ENCODE results near the gene FOSL1. TPM values are rescaled to one million over a fixed set of nuclear protein-coding genes. Genes with fewer than 3 reads are reported as not detected.

FOSL1 gene
- total and polyA plus RNA-seq, 2 of the 13 experiments (the other 11 are each of a cell fraction or from before 2014, with no cell fraction given) = 4.0 to 4.1 TPM

DNA sequence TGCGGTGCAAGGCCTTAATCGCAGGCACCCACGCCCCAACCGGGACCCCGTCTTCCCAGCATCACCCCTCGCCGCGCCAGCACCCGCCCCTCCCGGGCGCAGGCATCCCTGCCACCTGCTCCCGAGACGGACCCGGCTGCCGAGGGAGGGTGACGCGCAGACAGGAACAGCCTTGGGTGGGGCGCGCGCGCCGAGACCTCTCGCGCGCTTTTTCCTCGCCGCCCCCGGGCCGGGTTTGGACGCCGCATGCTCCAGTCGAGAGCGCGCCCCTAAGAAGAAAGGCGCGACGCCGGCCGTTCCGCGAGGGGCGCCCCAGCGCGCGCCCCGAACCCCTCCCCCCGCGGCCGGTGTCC is 42.7 kb downstream of the FOSL1 start (continued):
- no peak for TF ChIP-seq SALL1 (CRISPR knock-in tag; IDR thresholded peaks at IDR 0.05)
- TF ChIP-seq ZNF615 (CRISPR knock-in tag; IDR thresholded peaks at IDR 0.05; ENCODE audit: borderline replicate concordance) = no peak
- TF ChIP-seq, protein P1, sequence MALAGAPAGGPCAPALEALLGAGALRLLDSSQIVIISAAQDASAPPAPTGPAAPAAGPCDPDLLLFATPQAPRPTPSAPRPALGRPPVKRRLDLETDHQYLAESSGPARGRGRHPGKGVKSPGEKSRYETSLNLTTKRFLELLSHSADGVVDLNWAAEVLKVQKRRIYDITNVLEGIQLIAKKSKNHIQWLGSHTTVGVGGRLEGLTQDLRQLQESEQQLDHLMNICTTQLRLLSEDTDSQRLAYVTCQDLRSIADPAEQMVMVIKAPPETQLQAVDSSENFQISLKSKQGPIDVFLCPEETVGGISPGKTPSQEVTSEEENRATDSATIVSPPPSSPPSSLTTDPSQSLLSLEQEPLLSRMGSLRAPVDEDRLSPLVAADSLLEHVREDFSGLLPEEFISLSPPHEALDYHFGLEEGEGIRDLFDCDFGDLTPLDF (CRISPR knock-in tag; IDR thresholded peaks at IDR 0.05) = no peak
- no peak for TF ChIP-seq KDM4B (CRISPR knock-in tag; IDR thresholded peaks at IDR 0.05)
- no peak for TF ChIP-seq RBAK (CRISPR knock-in tag; IDR thresholded peaks at IDR 0.05)
- no peak for TF ChIP-seq NFIC (IDR thresholded peaks at IDR 0.05; ENCODE audit: low read length)
- no peak for TF ChIP-seq MZF1 (CRISPR knock-in tag; IDR thresholded peaks at IDR 0.05; ENCODE audit: borderline replicate concordance)
- no peak for TF ChIP-seq ISX (CRISPR knock-in tag; conservative IDR thresholded peaks at IDR 0.05)
- no peak for TF ChIP-seq ZNF619 (CRISPR knock-in tag; IDR thresholded peaks at IDR 0.05)
- TF ChIP-seq ZNF816 (CRISPR knock-in tag; IDR thresholded peaks at IDR 0.05; ENCODE audit: borderline replicate concordance) = peak; percentile 46
- TF ChIP-seq, protein P2, sequence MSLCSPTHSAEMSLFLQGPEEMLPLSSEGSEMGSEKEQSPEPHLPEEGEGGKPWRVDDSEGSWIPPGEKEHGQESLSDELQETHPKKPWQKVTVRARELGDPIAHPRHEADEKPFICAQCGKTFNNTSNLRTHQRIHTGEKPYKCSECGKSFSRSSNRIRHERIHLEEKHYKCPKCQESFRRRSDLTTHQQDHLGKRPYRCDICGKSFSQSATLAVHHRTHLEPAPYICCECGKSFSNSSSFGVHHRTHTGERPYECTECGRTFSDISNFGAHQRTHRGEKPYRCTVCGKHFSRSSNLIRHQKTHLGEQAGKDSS (CRISPR knock-in tag; IDR thresholded peaks at IDR 0.05; ENCODE audit: borderline replicate concordance, low read depth) = no peak
- no peak for TF ChIP-seq FOXM1 (CRISPR knock-in tag; IDR thresholded peaks at IDR 0.05)
- no peak for TF ChIP-seq GABPA (IDR thresholded peaks at IDR 0.05; ENCODE audit: low read depth, low read length)
- no peak for TF ChIP-seq GABPA (CRISPR knock-in tag; IDR thresholded peaks at IDR 0.05; ENCODE audit: low read depth)
- TF ChIP-seq ATRX (CRISPR knock-in tag; IDR thresholded peaks at IDR 0.05; ENCODE audit: borderline replicate concordance) = no peak
- no peak for TF ChIP-seq RFX1 (IDR thresholded peaks at IDR 0.05)
- TF ChIP-seq, protein P3, sequence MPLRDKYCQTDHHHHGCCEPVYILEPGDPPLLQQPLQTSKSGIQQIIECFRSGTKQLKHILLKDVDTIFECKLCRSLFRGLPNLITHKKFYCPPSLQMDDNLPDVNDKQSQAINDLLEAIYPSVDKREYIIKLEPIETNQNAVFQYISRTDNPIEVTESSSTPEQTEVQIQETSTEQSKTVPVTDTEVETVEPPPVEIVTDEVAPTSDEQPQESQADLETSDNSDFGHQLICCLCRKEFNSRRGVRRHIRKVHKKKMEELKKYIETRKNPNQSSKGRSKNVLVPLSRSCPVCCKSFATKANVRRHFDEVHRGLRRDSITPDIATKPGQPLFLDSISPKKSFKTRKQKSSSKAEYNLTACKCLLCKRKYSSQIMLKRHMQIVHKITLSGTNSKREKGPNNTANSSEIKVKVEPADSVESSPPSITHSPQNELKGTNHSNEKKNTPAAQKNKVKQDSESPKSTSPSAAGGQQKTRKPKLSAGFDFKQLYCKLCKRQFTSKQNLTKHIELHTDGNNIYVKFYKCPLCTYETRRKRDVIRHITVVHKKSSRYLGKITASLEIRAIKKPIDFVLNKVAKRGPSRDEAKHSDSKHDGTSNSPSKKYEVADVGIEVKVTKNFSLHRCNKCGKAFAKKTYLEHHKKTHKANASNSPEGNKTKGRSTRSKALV (CRISPR knock-in tag; IDR thresholded peaks at IDR 0.05) = 0 out of 2 replicates have a peak, but pooled peaks have one; percentile 58
- no peak for TF ChIP-seq ZFP36 (IDR thresholded peaks at IDR 0.05; ENCODE audit: borderline replicate concordance, low read depth, low read length, partially characterized antibody)
- peak; percentile 62; the same call in 1 of the 2 replicates for TF ChIP-seq KDM5B (CRISPR knock-in tag; IDR thresholded peaks at IDR 0.05; ENCODE audit: borderline replicate concordance)
- TF ChIP-seq AKAP8 (CRISPR knock-in tag; IDR thresholded peaks at IDR 0.05) = no peak
- 0 out of 2 replicates have a peak, but pooled peaks have one; percentile 22 for TF ChIP-seq GZF1 (CRISPR knock-in tag; IDR thresholded peaks at IDR 0.05)
- no peak for TF ChIP-seq ZNF296 (CRISPR knock-in tag; conservative IDR thresholded peaks at IDR 0.05)
- TF ChIP-seq ZNF367 (CRISPR knock-in tag; IDR thresholded peaks at IDR 0.05; ENCODE audit: borderline replicate concordance) = no peak
- no peak for TF ChIP-seq ZNF75D (CRISPR knock-in tag; IDR thresholded peaks at IDR 0.05; ENCODE audit: borderline replicate concordance)
- TF ChIP-seq ZSCAN31 (CRISPR knock-in tag; IDR thresholded peaks at IDR 0.05; ENCODE audit: low read depth) = no peak
- TF ChIP-seq HDAC2 (CRISPR knock-in tag; IDR thresholded peaks at IDR 0.05) = no peak
- TF ChIP-seq GABPB1 (CRISPR knock-in tag; IDR thresholded peaks at IDR 0.05) = no peak
- 0 out of 2 replicates have a peak, but pooled peaks have one; percentile 2 for TF ChIP-seq STAT5B (CRISPR knock-in tag; IDR thresholded peaks at IDR 0.05)
